Activated CD4-positive, alpha-beta T cell treated with anti-CD3 and anti-CD28 coated beads for 36 hours (primary cell): ENCODE data around the gene TLR9. TPM values are rescaled to one million over a fixed set of nuclear protein-coding genes. Genes with fewer than 3 reads are reported as not detected.

Experiments used
- ATAC-seq: fragments of 200-7000 bp; cut with Tn5 transposase; one replicate; pipeline ENCODE4 v1.10.0; 2021; ENCODE audit warnings: mild to moderate bottlenecking, moderate library complexity
- CTCF ChIA-PET: fragments of 350-600 bp; sonication (Branson Sonifier 250); formaldehyde crosslinking; loops from one replicate; lab custom pipeline; 2021; ENCODE audit warnings: antibody characterized with exemption; lab: Charles Lee
- POLR2A ChIA-PET: fragments of 350-600 bp; sonication (Branson Sonifier 250); formaldehyde crosslinking; loops from one replicate; lab custom pipeline; 2021; ENCODE audit warnings: antibody characterized with exemption, inconsistent platforms; lab: Charles Lee
- DNase-seq: peaks from one replicate; pipeline ENCODE4 v3.0.0-alpha.2; 2020
- H3K27ac Mint-ChIP-seq: one replicate; pipeline ENCODE4 v1.8.0; 2021; ENCODE audit warnings: mixed read lengths
- H3K27me3 Mint-ChIP-seq: one replicate; pipeline ENCODE4 v1.8.0; 2021; ENCODE audit warnings: mixed read lengths
- H3K36me3 Mint-ChIP-seq: one replicate; pipeline ENCODE4 v1.8.0; 2021; ENCODE audit warnings: low read depth, mixed read lengths
- H3K4me1 Mint-ChIP-seq: one replicate; pipeline ENCODE4 v1.8.0; 2021; ENCODE audit warnings: mixed read lengths
- H3K4me3 Mint-ChIP-seq: one replicate; pipeline ENCODE4 v1.8.0; 2021; ENCODE audit warnings: mild to moderate bottlenecking, moderate library complexity, mixed read lengths
- H3K9me3 Mint-ChIP-seq: one replicate; pipeline ENCODE4 v1.8.0; 2021; ENCODE audit warnings: low read depth, mixed read lengths
- intact Hi-C, 2 experiments: fragments of 100-400 bp; cut with DNase I in 1 of 2; cut with micrococcal nuclease in 1 of 2; formaldehyde crosslinking; loops; one replicate each; pipeline versions ENCODE4 v1.14.2 to v1.15.1; 2022 to 2024; cut with DNase I, micrococcal nuclease
- total RNA-seq, 2 experiments: library from RNA; stranded (reverse); gene quantifications; one replicate each; pipeline ENCODE4 v1.2.3, GENCODE V29; 2021

TLR9 gene
- total RNA-seq, 2 experiments from 2014 or later: 0.59 to 0.74 TPM

DNA sequence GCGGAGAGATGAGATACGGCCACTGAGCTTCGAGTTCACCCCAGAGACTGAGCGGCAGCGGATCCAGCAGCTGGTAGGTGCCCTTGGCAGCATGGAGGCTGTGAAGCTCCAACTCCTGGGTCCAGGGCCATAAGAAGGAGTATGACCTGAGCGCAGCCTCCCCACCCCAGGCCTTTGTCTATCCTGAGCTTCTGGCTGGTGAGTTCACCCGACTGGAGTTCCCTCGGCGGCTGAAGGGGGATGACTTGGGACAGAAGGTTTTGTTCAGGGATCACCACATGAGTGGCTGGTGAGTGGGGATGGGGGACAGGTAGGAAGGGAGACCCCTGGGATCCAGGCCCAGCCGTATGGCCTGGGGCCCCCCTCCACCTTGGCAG, 22.7 kb upstream of the TLR9 start:
- Mint-ChIP-seq H3K36me3 (peaks cover 66% of the 10 kb centered on the region), H3K9me3 (peaks cover 3% of the 10 kb centered on the region), H3K4me3 (peak overlapping the region; percentile 85), H3K27me3 (no peaks in the 10 kb centered on the region), H3K4me1 (peaks cover 76% of the 10 kb centered on the region), H3K27ac (peak overlapping the region; percentile 84)
- ChIA-PET CTCF (interaction anchor here (0.6 to 1.9 kb wide), 6 partner anchors 8 to 29 kb away, joined by 3 to 4 read pairs (median 4); no protein-coding TSS in a partner anchor), POLR2A (interaction anchor here (0.8 to 1.5 kb wide), 6 partner anchors 8 to 95 kb away, joined by 3 to 7 read pairs (median 3); partner anchors contain the start of gene TWF2)
- DNase-seq: no peak
- intact Hi-C loops: no loop called here
- no peak for ATAC-seq

GRCh38 chr3:52247409-52248164, 22.1 kb upstream of the TLR9 start:
- Mint-ChIP-seq H3K9me3 (peaks cover 3% of the 10 kb centered on the region), H3K4me3 (peak overlapping the region; percentile 85), H3K4me1 (peaks cover 73% of the 10 kb centered on the region), H3K27me3 (no peaks in the 10 kb centered on the region), H3K27ac (peak overlapping the region; percentile 84), H3K36me3 (peaks cover 61% of the 10 kb centered on the region)
- DNase-seq: no peak
- ATAC-seq: no peak
- CTCF ChIA-PET: interaction anchor here (0.6 to 1.9 kb wide), 6 partner anchors 7 to 70 kb away, joined by 3 to 4 read pairs (median 4); no protein-coding TSS in a partner anchor
- POLR2A ChIA-PET: interaction anchor here (1.0 to 3.0 kb wide), 5 partner anchors 7 to 94 kb away, joined by 3 to 15 read pairs (median 3); partner anchors contain the start of gene WDR82
- intact Hi-C loops: no loop called here

DNA sequence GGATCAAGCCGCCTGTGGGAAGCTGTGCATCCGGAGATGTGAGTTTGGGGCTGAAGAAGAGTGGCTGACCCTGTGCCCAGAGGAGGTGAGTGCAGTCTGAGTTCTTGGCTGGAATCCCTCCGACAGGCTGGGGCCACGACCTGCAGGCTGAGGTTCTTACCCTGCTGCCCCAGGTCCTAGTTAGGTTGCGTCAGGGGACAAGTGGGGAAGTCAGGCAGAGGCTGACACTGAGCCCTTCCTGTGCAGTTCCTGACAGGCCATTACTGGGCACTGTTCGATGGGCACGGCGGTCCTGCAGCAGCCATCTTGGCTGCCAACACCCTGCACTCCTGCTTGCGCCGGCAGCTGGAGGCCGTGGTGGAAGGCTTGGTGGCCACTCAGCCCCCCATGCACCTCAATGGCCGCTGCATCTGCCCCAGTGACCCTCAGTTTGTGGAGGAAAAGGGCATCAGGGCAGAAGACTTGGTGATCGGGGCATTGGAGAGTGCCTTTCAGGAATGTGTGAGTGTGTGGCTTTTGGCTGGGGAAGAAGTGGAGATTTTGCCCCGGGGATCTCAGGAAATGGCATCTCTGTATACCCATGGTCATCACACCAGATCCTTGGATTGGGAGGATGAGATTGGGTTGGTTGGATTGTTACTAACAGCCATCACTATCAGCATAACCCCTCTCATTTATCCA, 21.4 kb upstream of the TLR9 start:
- H3K9me3 Mint-ChIP-seq: peaks cover 3% of the 10 kb centered on the region
- peaks cover 71% of the 10 kb centered on the region for H3K4me1 Mint-ChIP-seq
- H3K27me3 Mint-ChIP-seq: no peaks in the 10 kb centered on the region
- H3K36me3 Mint-ChIP-seq: peaks cover 59% of the 10 kb centered on the region
- ChIA-PET CTCF (interaction anchor here (0.6 to 1.5 kb wide), 4 partner anchors 9 to 26 kb away, joined by 3 to 12 read pairs (median 5); no protein-coding TSS in a partner anchor), POLR2A (interaction anchor here (0.6 to 3.0 kb wide), 5 partner anchors 7 to 87 kb away, joined by 3 to 15 read pairs (median 4); partner anchors contain the start of gene WDR82)
- DNase-seq (peak; percentile 39), ATAC-seq (peak; percentile 6)
- peak overlapping the region; percentile 85 for H3K4me3 Mint-ChIP-seq
- H3K27ac Mint-ChIP-seq: peak overlapping the region; percentile 84
- intact Hi-C loops: no loop called here

- H3K9me3 Mint-ChIP-seq: peaks cover 3% of the 10 kb centered on the region
- peak; percentile 4 for ATAC-seq
- peak overlapping the region; percentile 85 for H3K4me3 Mint-ChIP-seq
- ChIA-PET POLR2A (interaction anchor here (0.7 to 3.0 kb wide), 4 partner anchors 8 to 31 kb away, joined by 3 to 15 read pairs (median 4); partner anchors contain the start of gene WDR82), CTCF (interaction anchor here (0.6 to 1.5 kb wide), 7 partner anchors 9 to 30 kb away, joined by 3 to 12 read pairs (median 3); no protein-coding TSS in a partner anchor)
- intact Hi-C loops: no loop called here
- H3K27me3 Mint-ChIP-seq: no peaks in the 10 kb centered on the region
- H3K4me1 Mint-ChIP-seq: peaks cover 73% of the 10 kb centered on the region
- peaks cover 57% of the 10 kb centered on the region for H3K36me3 Mint-ChIP-seq
- no peak for DNase-seq
- H3K27ac Mint-ChIP-seq: peak overlapping the region; percentile 84
Measured at GRCh38 chr3:52246264-52246620, 20.8 kb upstream of the TLR9 start.

DNA sequence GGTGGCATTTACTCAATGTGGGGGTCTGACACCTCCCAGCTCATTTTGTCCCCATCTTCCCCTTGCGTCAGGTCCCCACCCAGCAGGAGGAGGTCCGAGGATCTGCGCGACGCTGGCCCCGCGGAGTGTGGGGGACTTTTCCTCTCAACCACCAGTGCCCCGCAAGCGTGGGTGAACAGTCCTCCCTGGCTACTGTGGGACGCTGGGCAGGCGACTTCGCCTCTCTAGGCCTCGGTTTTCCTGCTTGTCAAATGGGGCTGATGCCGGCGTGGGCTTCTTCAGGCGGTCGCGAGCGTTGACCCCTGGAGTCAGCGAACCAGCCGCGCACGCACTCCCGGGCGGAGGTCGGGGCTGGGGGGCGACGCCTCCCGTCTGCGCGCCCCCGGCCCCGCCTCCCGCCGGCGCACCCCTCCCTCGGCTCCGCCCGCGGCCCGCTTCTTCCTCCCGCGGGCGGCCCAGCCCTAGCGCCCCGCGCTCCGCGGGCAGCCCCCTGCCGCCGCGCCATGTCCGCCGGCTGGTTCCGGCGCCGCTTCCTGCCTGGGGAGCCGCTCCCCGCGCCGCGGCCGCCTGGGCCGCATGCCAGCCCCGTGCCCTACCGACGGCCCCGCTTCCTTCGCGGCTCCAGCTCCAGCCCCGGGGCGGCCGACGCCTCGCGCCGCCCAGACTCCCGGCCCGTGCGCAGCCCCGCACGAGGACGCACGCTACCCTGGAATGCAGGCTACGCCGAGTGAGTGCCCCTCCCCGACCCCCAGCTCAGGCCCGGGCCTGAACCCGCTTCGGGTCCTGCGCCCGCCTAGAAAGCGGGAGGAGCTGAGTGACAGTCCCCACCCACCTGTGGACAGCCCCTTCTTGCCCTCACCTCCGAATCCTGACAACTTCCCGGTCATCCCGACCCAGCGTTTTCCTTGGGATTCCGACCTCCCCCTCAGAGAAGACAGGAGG, 20.1 kb upstream of the TLR9 start, which contains the start of gene PPM1M:
Gene PPM1M, plus strand, starts transcription at position 438 of the 942 bp plus-strand sequence. Its CDS starts 66 bp downstream, at position 504.
- ChIA-PET POLR2A (interaction anchor here (0.9 to 3.0 kb wide), 3 partner anchors 8 to 32 kb away, joined by 4 to 15 read pairs (median 9); partner anchors contain the start of gene WDR82), CTCF (interaction anchor here (0.6 to 1.6 kb wide), 8 partner anchors 8 to 91 kb away, joined by 3 to 12 read pairs (median 4); partner anchors contain the start of gene POC1A)
- peaks cover 3% of the 10 kb centered on the region for H3K9me3 Mint-ChIP-seq
- no peaks in the 10 kb centered on the region for H3K27me3 Mint-ChIP-seq
- ATAC-seq: peak; percentile 24
- H3K4me1 Mint-ChIP-seq: peaks cover 78% of the 10 kb centered on the region
- peak; percentile 73 for DNase-seq
- H3K36me3 Mint-ChIP-seq: peaks cover 61% of the 10 kb centered on the region
- intact Hi-C loops: no loop called here
- H3K27ac Mint-ChIP-seq: peak within 1 kb of the TSS; percentile 87
- peak within 1 kb of the TSS; percentile 85 for H3K4me3 Mint-ChIP-seq

GRCh38 chr3:52243791-52244628, 18.6 kb upstream of the TLR9 start:
- ChIA-PET CTCF (interaction anchor here (0.8 to 2.1 kb wide), 5 partner anchors 9 to 35 kb away, joined by 3 to 7 read pairs (median 4); no protein-coding TSS in a partner anchor), POLR2A (interaction anchor here (0.7 to 2.1 kb wide), 3 partner anchors 9 to 34 kb away, joined by 3 to 9 read pairs (median 4); partner anchors contain the start of gene WDR82)
- DNase-seq (peak; percentile 76), ATAC-seq (peak; percentile 11)
- H3K36me3 Mint-ChIP-seq: peaks cover 59% of the 10 kb centered on the region
- H3K4me3 Mint-ChIP-seq: peak overlapping the region; percentile 76
- H3K27me3 Mint-ChIP-seq: no peaks in the 10 kb centered on the region
- peak overlapping the region; percentile 87 for H3K27ac Mint-ChIP-seq
- H3K9me3 Mint-ChIP-seq: peaks cover 3% of the 10 kb centered on the region
- intact Hi-C loops: loop anchor here in 1 of 2 experiments (1.0 kb wide), 1 partner anchor 27 kb away; no protein-coding TSS in a partner anchor
- peaks cover 75% of the 10 kb centered on the region for H3K4me1 Mint-ChIP-seq

DNA sequence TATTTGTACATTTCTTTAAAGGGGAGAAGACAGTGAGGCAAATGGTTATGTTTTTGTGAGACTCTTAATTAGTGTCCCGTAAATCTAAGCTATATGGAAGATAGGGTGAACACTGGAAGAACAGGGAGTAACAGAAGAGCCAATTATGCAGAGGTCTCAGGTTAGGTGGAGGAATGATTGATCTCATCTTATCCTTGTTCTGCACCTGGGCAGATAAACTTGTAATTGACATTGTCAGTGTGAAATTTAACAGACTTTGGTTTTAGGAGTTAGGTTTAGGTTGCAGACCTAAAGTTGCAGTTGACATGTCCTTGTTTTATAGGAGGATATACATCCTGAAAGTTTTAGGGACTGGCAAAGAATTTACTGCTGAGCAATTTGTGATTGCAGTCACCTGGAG, 16.6 kb upstream of the TLR9 start:
- intact Hi-C loops: no loop called here
- Mint-ChIP-seq H3K9me3 (peaks cover 3% of the 10 kb centered on the region), H3K4me3 (peak overlapping the region; percentile 5), H3K27me3 (no peaks in the 10 kb centered on the region), H3K36me3 (peaks cover 43% of the 10 kb centered on the region), H3K27ac (peak overlapping the region; percentile 69), H3K4me1 (peaks cover 71% of the 10 kb centered on the region)
- CTCF ChIA-PET: interaction anchor here (0.5 to 2.8 kb wide), 8 partner anchors 8 to 338 kb away, joined by 3 to 34 read pairs (median 4); partner anchors contain the start of gene WDR82
- ATAC-seq: no peak
- DNase-seq: no peak
- POLR2A ChIA-PET: interaction anchor here (0.6 to 2.5 kb wide), 6 partner anchors 9 to 463 kb away, joined by 3 to 12 read pairs (median 5); partner anchors contain the start of gene WDR82

DNA sequence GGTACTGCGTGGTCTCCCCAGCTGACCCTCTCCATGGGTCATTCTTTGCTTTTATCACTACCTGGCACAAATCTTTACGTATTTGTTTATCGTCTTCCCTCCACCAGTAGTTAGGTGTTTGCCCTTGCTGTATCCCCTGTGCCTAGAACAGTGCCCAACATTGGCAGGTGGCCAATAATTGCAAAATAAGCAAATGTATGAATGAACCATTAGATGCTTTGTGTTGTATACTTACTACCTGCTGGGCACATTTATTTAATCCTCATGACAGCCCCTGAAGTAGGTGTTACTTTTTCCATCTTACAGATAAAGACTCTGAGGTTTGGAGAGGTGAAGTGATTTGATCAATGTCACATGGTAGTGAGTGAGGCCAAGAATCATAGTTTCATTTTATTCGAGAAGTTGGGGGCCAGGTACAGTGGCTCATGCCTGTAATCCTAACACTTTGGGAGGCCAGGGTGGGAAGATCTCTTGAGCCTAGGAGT, 15.5 kb upstream of the TLR9 start:
- peak; percentile 11 for ATAC-seq

More for the DNA sequence above, 15.5 kb upstream of the TLR9 start:
- intact Hi-C loops: loop anchor here (1.0 kb wide), 3 partner anchors 12 to 37 kb away; partner anchors contain the start of gene WDR82 (in 1 of the 2)
- Mint-ChIP-seq H3K27ac (peak overlapping the region; percentile 99), H3K9me3 (peaks cover 3% of the 10 kb centered on the region), H3K36me3 (peaks cover 37% of the 10 kb centered on the region), H3K27me3 (no peaks in the 10 kb centered on the region), H3K4me3 (peak overlapping the region; percentile 99), H3K4me1 (peaks cover 71% of the 10 kb centered on the region)
- no peak for DNase-seq
- POLR2A ChIA-PET: interaction anchor here (0.5 to 2.5 kb wide), 6 partner anchors 8 to 295 kb away, joined by 3 to 12 read pairs (median 5); partner anchors contain the start of genes UQCC5 and WDR82
- CTCF ChIA-PET: interaction anchor here (0.5 to 2.8 kb wide), 14 partner anchors 8 to 171 kb away, joined by 3 to 34 read pairs (median 5); partner anchors contain the start of gene WDR82
